MM.1S (cell line): ENCODE data around the gene PPP4C.

Experiments
- EZH2 ChIP-seq: fragments of 300-600 bp; sonication (generic); optimal IDR thresholded peaks from 2 replicates; pipeline ENCODE3; 2017; ENCODE audit warnings: low read depth, mild to moderate bottlenecking, antibody characterized with exemption, low read length, mixed read lengths
- TF ChIP-seq, protein P1 (sequence below): fragments of 300-600 bp; sonication (generic); IDR thresholded peaks from 2 replicates; pipeline ENCODE4 v1.5.1; 2016; ENCODE audit warnings: antibody characterized with exemption, low read length, mixed read lengths

DNA sequence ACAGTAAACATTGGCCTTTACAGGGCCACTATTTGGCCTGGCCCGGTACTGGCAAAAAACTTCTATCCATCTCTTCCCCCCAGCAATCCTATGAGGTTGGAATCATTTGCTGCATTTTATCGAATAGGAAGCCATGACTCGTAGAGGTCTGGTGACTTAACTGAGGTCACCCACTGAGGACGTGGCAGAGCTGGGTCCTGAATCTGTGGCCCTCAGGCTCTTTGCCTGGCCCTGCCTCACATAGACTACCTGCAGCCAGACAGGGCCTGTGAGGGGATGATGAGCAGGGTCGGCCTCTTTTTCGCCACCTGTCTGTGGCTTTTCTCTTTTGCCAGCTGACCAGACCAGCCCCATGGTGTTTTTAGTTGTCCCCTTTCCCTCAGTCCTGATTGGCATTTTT is 1.9 kb downstream of the PPP4C start:
- TF ChIP-seq, protein P1, sequence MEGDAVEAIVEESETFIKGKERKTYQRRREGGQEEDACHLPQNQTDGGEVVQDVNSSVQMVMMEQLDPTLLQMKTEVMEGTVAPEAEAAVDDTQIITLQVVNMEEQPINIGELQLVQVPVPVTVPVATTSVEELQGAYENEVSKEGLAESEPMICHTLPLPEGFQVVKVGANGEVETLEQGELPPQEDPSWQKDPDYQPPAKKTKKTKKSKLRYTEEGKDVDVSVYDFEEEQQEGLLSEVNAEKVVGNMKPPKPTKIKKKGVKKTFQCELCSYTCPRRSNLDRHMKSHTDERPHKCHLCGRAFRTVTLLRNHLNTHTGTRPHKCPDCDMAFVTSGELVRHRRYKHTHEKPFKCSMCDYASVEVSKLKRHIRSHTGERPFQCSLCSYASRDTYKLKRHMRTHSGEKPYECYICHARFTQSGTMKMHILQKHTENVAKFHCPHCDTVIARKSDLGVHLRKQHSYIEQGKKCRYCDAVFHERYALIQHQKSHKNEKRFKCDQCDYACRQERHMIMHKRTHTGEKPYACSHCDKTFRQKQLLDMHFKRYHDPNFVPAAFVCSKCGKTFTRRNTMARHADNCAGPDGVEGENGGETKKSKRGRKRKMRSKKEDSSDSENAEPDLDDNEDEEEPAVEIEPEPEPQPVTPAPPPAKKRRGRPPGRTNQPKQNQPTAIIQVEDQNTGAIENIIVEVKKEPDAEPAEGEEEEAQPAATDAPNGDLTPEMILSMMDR = no peak
- TF ChIP-seq EZH2 = no peak
